Panc1 (cell line): ENCODE measurements around the gene INHA. TPM values are rescaled to one million over a fixed set of nuclear protein-coding genes. Genes with fewer than 3 reads are reported as not detected.

Source experiments
- ATAC-seq: fragments of 200-7000 bp; cut with Tn5 transposase; 2 replicates; pipeline ENCODE4 v1.9.1; 2020; ENCODE audit warnings: mild to moderate bottlenecking, moderate library complexity
- BruUV-seq: library from RNA; stranded (reverse); fragments of 400-500 nt; replicated peaks from 2 replicates; lab custom pipeline; 2021; lab: Mats Ljungman, UMichigan
- CTCF ChIA-PET: fragments of 300-600 bp; sonication (Branson Sonifier 250); formaldehyde crosslinking; loops from one replicate; lab custom pipeline; 2022; ENCODE audit warnings: antibody characterized with exemption; lab: Charles Lee
- POLR2A ChIA-PET: fragments of 300-600 bp; sonication (Branson Sonifier 250); formaldehyde crosslinking; loops from one replicate; lab custom pipeline; 2022; ENCODE audit warnings: antibody characterized with exemption; lab: Charles Lee
- DNase-seq: peaks from one replicate; pipeline ENCODE4 v3.0.0-alpha.2; 2010; ENCODE audit warnings: low read depth, low spot score
- H3K27ac ChIP-seq: 2 replicates; pipeline ENCODE4 v1.5.1; 2011; ENCODE audit warnings: mild to moderate bottlenecking, low read length, inconsistent platforms
- H3K27me3 ChIP-seq: fragments of 200-500 bp; sonication (Bioruptor generic); 2 replicates; pipeline ENCODE4 v1.6.0; 2014; ENCODE audit warnings: low read length, inconsistent platforms; ENCODE audit not compliant: control insufficient read depth, insufficient read depth
- H3K36me3 ChIP-seq: fragments of 200-500 bp; sonication (Bioruptor generic); 2 replicates; pipeline ENCODE4 v1.5.1; 2014; ENCODE audit warnings: inconsistent platforms, mild to moderate bottlenecking, low read length, moderate library complexity; ENCODE audit not compliant: control insufficient read depth, insufficient read depth
- H3K4me1 ChIP-seq: 2 replicates; pipeline ENCODE4 v1.5.1; 2011; ENCODE audit warnings: inconsistent platforms, mild to moderate bottlenecking, low read length, moderate library complexity; ENCODE audit not compliant: control insufficient read depth, insufficient read depth
- H3K4me3 ChIP-seq, 2 experiments: 2 replicates each; pipeline ENCODE4 v1.5.1; 2011 to 2012; ENCODE audit warnings: low read depth in 2 of 2, low read length in 2 of 2, mild to moderate bottlenecking in 2 of 2, inconsistent platforms in 1 of 2, moderate library complexity in 1 of 2
- H3K9me3 ChIP-seq: fragments of 200-500 bp; sonication (Bioruptor generic); 2 replicates; pipeline ENCODE4 v1.5.1; 2014; ENCODE audit warnings: low read depth, mild to moderate bottlenecking, inconsistent platforms, low read length, moderate library complexity; ENCODE audit not compliant: control insufficient read depth, insufficient read depth
- CTCF ChIP-seq: fragments of 450-650 bp; IDR thresholded peaks from 2 replicates; pipeline ENCODE4 v1.5.1; 2017; ENCODE audit warnings: mild to moderate bottlenecking
- POLR2AphosphoS5 ChIP-seq: IDR thresholded peaks from 2 replicates; pipeline ENCODE4 v1.6.1; 2012; ENCODE audit warnings: mild to moderate bottlenecking, low read depth, low read length, moderate library complexity
- REST ChIP-seq, 2 experiments: IDR thresholded peaks; 2 replicates each; pipeline ENCODE4 v1.6.1; 2011 to 2012; ENCODE audit warnings: low read depth in 2 of 2, control low read depth in 1 of 2, low read length in 1 of 2, mild to moderate bottlenecking in 1 of 2, moderate library complexity in 1 of 2; ENCODE audit not compliant: insufficient read depth in 1 of 2
- SIN3A ChIP-seq: IDR thresholded peaks from 2 replicates; pipeline ENCODE4 v1.6.1; 2012; ENCODE audit warnings: low read depth, mild to moderate bottlenecking, low read length, moderate library complexity, borderline replicate concordance; ENCODE audit not compliant: insufficient read depth
- TCF7L2 ChIP-seq: IDR thresholded peaks from 2 replicates; pipeline ENCODE4 v1.6.1; 2011; ENCODE audit warnings: mild to moderate bottlenecking, low read depth, low read length, inconsistent platforms
- in situ Hi-C: cut with HindIII; loops from 2 replicates; pipeline ENCODE4 v1.10.0; 2016; ENCODE audit warnings: low sequenced_read_pairs, low pct_unique_long_range_greater_than_20kb
- intact Hi-C: fragments of 100-400 bp; cut with micrococcal nuclease; formaldehyde crosslinking; loops from one replicate; pipeline ENCODE4 v1.10.0; 2022; ENCODE audit not compliant: unreplicated experiment
- total RNA-seq: library from RNA; stranded (reverse); gene quantifications from one replicate; pipeline ENCODE4 v1.2.1, GENCODE V29; 2021; ENCODE audit not compliant: unreplicated experiment

INHA gene
- total RNA-seq, 1 experiment from 2014 or later, result 1.2 TPM

- POLR2A ChIA-PET, result no interaction called here
- in situ Hi-C loops, result no loop called here
- Histone ChIP-seq H3K27ac (no peak overlapping the region), H3K4me3 (no peak overlapping the region), H3K4me1 (peaks cover 13% of the 10 kb centered on the region), H3K9me3 (no peaks in the 10 kb centered on the region), H3K27me3 (no peaks in the 10 kb centered on the region), H3K36me3 (no peaks in the 10 kb centered on the region)
- intact Hi-C loops, result no loop called here
- no peak for TF ChIP-seq CTCF
- TF ChIP-seq REST (IDR thresholded peaks at IDR 0.05; ENCODE audit: insufficient read depth in 1 of 2, low read depth in 2 of 2, low read length in 1 of 2), result no peak
- no peak for TF ChIP-seq POLR2AphosphoS5
- BruUV-seq, result no TSS peak
- CTCF ChIA-PET, result no interaction called here
- ATAC-seq, result no peak
- no peak for DNase-seq
Observed at GRCh38 chr2:219566640-219567039, 5.5 kb upstream of the INHA start.

GRCh38 chr2:219567131-219567530 is 5.0 kb upstream of the INHA start:
- POLR2A ChIA-PET, result no interaction called here
- in situ Hi-C loops, result no loop called here
- ATAC-seq (no peak), DNase-seq (no peak)
- BruUV-seq, result no TSS peak
- Histone ChIP-seq H3K27me3 (no peaks in the 10 kb centered on the region), H3K4me1 (peaks cover 16% of the 10 kb centered on the region), H3K27ac (no peak overlapping the region), H3K36me3 (no peaks in the 10 kb centered on the region), H3K4me3 (no peak overlapping the region), H3K9me3 (no peaks in the 10 kb centered on the region)
- TF ChIP-seq REST (IDR thresholded peaks at IDR 0.05; ENCODE audit: insufficient read depth in 1 of 2, low read depth in 2 of 2, low read length in 1 of 2) (no peak), POLR2AphosphoS5 (no peak), SIN3A (no peak), CTCF (no peak), TCF7L2 (no peak)
- intact Hi-C loops, result no loop called here
- CTCF ChIA-PET, result no interaction called here
